ENCODE measurements around the gene ROM1.

ROM1 gene

DNA sequence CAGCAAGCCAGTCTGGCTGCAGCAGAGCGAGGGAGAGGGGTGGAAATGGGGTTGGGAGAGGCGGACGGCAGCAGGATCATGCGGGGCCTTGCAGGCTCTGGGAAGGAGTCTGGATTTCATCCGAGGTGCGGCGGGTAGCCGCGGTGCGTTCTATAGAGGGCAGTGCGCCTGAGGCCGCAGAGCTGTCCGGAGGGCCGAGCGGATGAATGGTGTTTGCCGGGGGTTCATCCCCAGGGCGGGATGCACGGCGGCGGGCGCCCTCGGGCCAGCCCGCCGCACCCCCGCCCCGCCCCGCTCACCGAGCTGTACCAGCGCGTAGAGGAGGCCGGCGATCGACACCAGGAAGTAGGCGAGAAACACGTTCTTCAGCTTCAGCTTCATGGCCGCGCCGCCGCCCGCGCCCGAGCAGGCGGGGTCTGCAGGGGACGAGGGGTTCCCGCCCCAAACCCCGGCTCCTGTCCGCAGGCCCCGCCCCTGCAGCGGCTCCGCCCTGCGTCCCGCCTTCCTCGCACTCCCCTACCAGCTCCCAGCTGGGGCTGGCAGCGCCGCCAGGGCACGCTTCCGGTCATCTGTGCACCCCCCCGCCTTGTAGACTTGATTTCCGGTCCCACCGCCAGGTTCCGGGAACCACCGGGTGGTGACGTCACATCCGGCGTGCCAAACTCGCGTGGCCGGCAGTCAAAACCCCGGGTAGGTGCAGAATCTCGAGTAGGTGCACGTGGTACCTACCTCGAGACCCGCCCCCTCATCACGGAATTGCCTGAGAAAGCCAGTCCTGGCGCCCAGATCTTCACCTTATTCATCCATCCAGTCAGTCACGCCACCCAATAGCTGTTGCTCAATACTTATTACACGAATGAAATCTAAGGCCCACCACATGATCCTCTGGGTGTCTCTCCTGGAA, 8.8 kb downstream of the ROM1 start, which contains the start of gene B3GAT3:
B3GAT3 (minus strand) TSS at position 420 of the 904 bp plus-strand sequence; CDS start at position 381, 39 bp downstream.
- Histone ChIP-seq H3K9me3 (ENCODE audit: insufficient read depth, low read length) (no peaks in the 10 kb centered on the region), H3K4me1 (ENCODE audit: insufficient read depth, insufficient read length) (no peaks in the 10 kb centered on the region), H3K4me3 (ENCODE audit: insufficient read length, low read depth) (peak within 1 kb of the TSS; percentile 81), H3K36me3 (ENCODE audit: insufficient read depth, insufficient read length, low read length) (peaks cover 45% of the 10 kb centered on the region), H3K9ac (ENCODE audit: insufficient read length, low read depth) (peak within 1 kb of the TSS; percentile 94), H3K27me3 (ENCODE audit: insufficient read depth, insufficient read length) (no peaks in the 10 kb centered on the region)
- DNase-seq (ENCODE audit: low read depth, low spot score) = peak; percentile 95
- no peak for TF ChIP-seq ZNF274 (IDR thresholded peaks at IDR 0.05; ENCODE audit: low read depth, low read length)
- TF ChIP-seq YY1 (IDR thresholded peaks at IDR 0.05; ENCODE audit: insufficient read depth, insufficient read length) = no peak
- TF ChIP-seq SUZ12 (IDR thresholded peaks at IDR 0.05; ENCODE audit: extremely low read depth, insufficient read depth, insufficient read length) = no peak

GRCh38 chr11:62622476-62623089, 9.5 kb downstream of the ROM1 start:
- no peak for DNase-seq (ENCODE audit: low read depth, low spot score)
- Histone ChIP-seq H3K36me3 (ENCODE audit: insufficient read depth, insufficient read length, low read length) (peaks cover 46% of the 10 kb centered on the region), H3K27me3 (ENCODE audit: insufficient read depth, insufficient read length) (no peaks in the 10 kb centered on the region), H3K9ac (ENCODE audit: insufficient read length, low read depth) (no peak overlapping the region), H3K4me1 (ENCODE audit: insufficient read depth, insufficient read length) (no peaks in the 10 kb centered on the region), H3K9me3 (ENCODE audit: insufficient read depth, low read length) (no peaks in the 10 kb centered on the region), H3K4me3 (ENCODE audit: insufficient read length, low read depth) (no peak overlapping the region)
- TF ChIP-seq SUZ12 (IDR thresholded peaks at IDR 0.05; ENCODE audit: extremely low read depth, insufficient read depth, insufficient read length) (no peak), YY1 (IDR thresholded peaks at IDR 0.05; ENCODE audit: insufficient read depth, insufficient read length) (no peak), ZNF274 (IDR thresholded peaks at IDR 0.05; ENCODE audit: low read depth, low read length) (no peak)

GRCh38 chr11:62627713-62628112, 14.7 kb downstream of the ROM1 start:
- H3K4me1 ChIP-seq (ENCODE audit: insufficient read depth, insufficient read length) = no peaks in the 10 kb centered on the region
- H3K27me3 ChIP-seq (ENCODE audit: insufficient read depth, insufficient read length) = no peaks in the 10 kb centered on the region
- no peak overlapping the region for H3K4me3 ChIP-seq (ENCODE audit: insufficient read length, low read depth)
- no peak overlapping the region for H3K9ac ChIP-seq (ENCODE audit: insufficient read length, low read depth)
- TF ChIP-seq YY1 (IDR thresholded peaks at IDR 0.05; ENCODE audit: insufficient read depth, insufficient read length) (no peak), SUZ12 (IDR thresholded peaks at IDR 0.05; ENCODE audit: extremely low read depth, insufficient read depth, insufficient read length) (no peak), ZNF274 (IDR thresholded peaks at IDR 0.05; ENCODE audit: low read depth, low read length) (no peak)
- H3K36me3 ChIP-seq (ENCODE audit: insufficient read depth, insufficient read length, low read length) = peaks cover 87% of the 10 kb centered on the region
- no peak for DNase-seq (ENCODE audit: low read depth, low spot score)
- no peaks in the 10 kb centered on the region for H3K9me3 ChIP-seq (ENCODE audit: insufficient read depth, low read length)

- H3K27me3 ChIP-seq (ENCODE audit: insufficient read depth, insufficient read length) = no peaks in the 10 kb centered on the region
- no peak overlapping the region for H3K9ac ChIP-seq (ENCODE audit: insufficient read length, low read depth)
- TF ChIP-seq ZNF274 (IDR thresholded peaks at IDR 0.05; ENCODE audit: low read depth, low read length) (no peak), YY1 (IDR thresholded peaks at IDR 0.05; ENCODE audit: insufficient read depth, insufficient read length) (no peak), SUZ12 (IDR thresholded peaks at IDR 0.05; ENCODE audit: extremely low read depth, insufficient read depth, insufficient read length) (no peak)
- H3K4me1 ChIP-seq (ENCODE audit: insufficient read depth, insufficient read length) = peaks cover 3% of the 10 kb centered on the region
- H3K9me3 ChIP-seq (ENCODE audit: insufficient read depth, low read length) = no peaks in the 10 kb centered on the region
- H3K36me3 ChIP-seq (ENCODE audit: insufficient read depth, insufficient read length, low read length) = peaks cover 94% of the 10 kb centered on the region
- H3K4me3 ChIP-seq (ENCODE audit: insufficient read length, low read depth) = no peak overlapping the region
- DNase-seq (ENCODE audit: low read depth, low spot score) = no peak
Observed at GRCh38 chr11:62632492-62632891, 19.4 kb downstream of the ROM1 start.

DNA sequence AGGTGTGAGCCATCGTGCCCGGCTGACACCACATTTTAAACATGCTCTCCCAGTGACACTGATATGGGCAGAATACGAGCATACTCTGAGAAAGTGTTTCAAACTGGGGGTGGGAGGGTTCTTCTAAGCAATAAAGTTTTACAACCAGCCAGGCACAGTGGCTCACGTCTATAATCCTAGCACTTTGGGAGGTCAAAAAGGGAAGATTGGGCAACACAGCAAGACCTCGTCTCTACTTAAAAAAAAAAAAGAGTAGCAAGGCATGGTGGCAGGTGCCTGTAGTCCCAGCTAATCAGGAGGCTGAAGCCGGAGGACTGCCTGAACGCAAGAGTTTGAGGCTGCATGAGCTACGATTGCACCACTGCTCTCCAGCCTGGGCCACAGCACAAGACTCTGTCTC, 31.2 kb downstream of the ROM1 start:
- DNase-seq (ENCODE audit: low read depth, low spot score) = no peak
- H3K4me3 ChIP-seq (ENCODE audit: insufficient read length, low read depth) = no peak overlapping the region
- TF ChIP-seq ZNF274 (IDR thresholded peaks at IDR 0.05; ENCODE audit: low read depth, low read length) (no peak), SUZ12 (IDR thresholded peaks at IDR 0.05; ENCODE audit: extremely low read depth, insufficient read depth, insufficient read length) (no peak), YY1 (IDR thresholded peaks at IDR 0.05; ENCODE audit: insufficient read depth, insufficient read length) (no peak)
- no peaks in the 10 kb centered on the region for H3K27me3 ChIP-seq (ENCODE audit: insufficient read depth, insufficient read length)
- H3K4me1 ChIP-seq (ENCODE audit: insufficient read depth, insufficient read length) = peaks cover 6% of the 10 kb centered on the region
- peaks cover 58% of the 10 kb centered on the region for H3K36me3 ChIP-seq (ENCODE audit: insufficient read depth, insufficient read length, low read length)
- H3K9me3 ChIP-seq (ENCODE audit: insufficient read depth, low read length) = no peaks in the 10 kb centered on the region
- H3K9ac ChIP-seq (ENCODE audit: insufficient read length, low read depth) = no peak overlapping the region

DNA sequence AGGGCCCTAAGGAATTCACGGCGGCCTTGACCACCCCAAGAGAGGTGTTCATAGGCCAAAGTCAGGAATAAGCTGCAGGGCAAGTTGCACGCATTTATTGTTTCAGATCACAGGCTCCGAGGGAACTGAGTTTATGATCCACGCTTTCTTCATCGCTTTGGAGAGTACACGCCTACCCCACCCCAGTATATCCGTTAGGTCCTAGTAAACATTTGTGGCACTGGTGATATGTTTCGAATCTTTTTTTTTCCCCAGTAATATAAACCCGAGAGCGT, 32.6 kb downstream of the ROM1 start:
- Histone ChIP-seq H3K4me3 (ENCODE audit: insufficient read length, low read depth) (peak overlapping the region; percentile 93), H3K27me3 (ENCODE audit: insufficient read depth, insufficient read length) (no peaks in the 10 kb centered on the region), H3K9ac (ENCODE audit: insufficient read length, low read depth) (peak overlapping the region; percentile 98), H3K4me1 (ENCODE audit: insufficient read depth, insufficient read length) (peaks cover 6% of the 10 kb centered on the region), H3K9me3 (ENCODE audit: insufficient read depth, low read length) (no peaks in the 10 kb centered on the region), H3K36me3 (ENCODE audit: insufficient read depth, insufficient read length, low read length) (peaks cover 60% of the 10 kb centered on the region)
- DNase-seq (ENCODE audit: low read depth, low spot score) = no peak
- no peak for TF ChIP-seq SUZ12 (IDR thresholded peaks at IDR 0.05; ENCODE audit: extremely low read depth, insufficient read depth, insufficient read length)
- no peak for TF ChIP-seq ZNF274 (IDR thresholded peaks at IDR 0.05; ENCODE audit: low read depth, low read length)
- no peak for TF ChIP-seq YY1 (IDR thresholded peaks at IDR 0.05; ENCODE audit: insufficient read depth, insufficient read length)

All from NT2/D1 (cell line).